Measurements from ENCODE around the gene AFDN.

The AFDN gene

GRCh38 chr6:167788563-167788903 is 38.2 kb upstream of the AFDN start:
- Histone ChIP-seq H3K79me2 (ENCODE audit: insufficient read depth, low read length) (no peaks in the 10 kb centered on the region), H3K36me3 (ENCODE audit: insufficient read depth, low read length) (no peaks in the 10 kb centered on the region), H4K20me1 (ENCODE audit: insufficient read depth, low read length, poor library complexity, severe bottlenecking) (no peaks in the 10 kb centered on the region), H3K9me3 (ENCODE audit: insufficient read depth, low read depth, low read length) (peaks cover 9% of the 10 kb centered on the region), H3K4me1 (ENCODE audit: insufficient read depth, low read length, poor library complexity, severe bottlenecking) (no peaks in the 10 kb centered on the region), H3K4me3 (ENCODE audit: low read length, poor library complexity, severe bottlenecking) (no peak overlapping the region), H3K27me3 (ENCODE audit: insufficient read depth, low read length, poor library complexity, severe bottlenecking) (no peaks in the 10 kb centered on the region), H3K9ac (ENCODE audit: low read depth, low read length, poor library complexity, severe bottlenecking) (no peak overlapping the region), H3F3A (ENCODE audit: low read depth) (no peaks in the 10 kb centered on the region), H3K4me2 (ENCODE audit: low read depth, low read length, poor library complexity, severe bottlenecking) (no peak overlapping the region), H3K9me2 (replicated peaks; ENCODE audit: low read depth, low read length) (no peaks in the 10 kb centered on the region), H2AFZ (ENCODE audit: low read length) (no peak overlapping the region)
- TF ChIP-seq CTCF (conservative IDR thresholded peaks at IDR 0.05; ENCODE audit: low read length) (no peak), EZH2phosphoT487 (IDR thresholded peaks at IDR 0.05; ENCODE audit: borderline replicate concordance) (no peak)

- H3K4me3 ChIP-seq (ENCODE audit: low read length, poor library complexity, severe bottlenecking), result no peak overlapping the region
- H2AFZ ChIP-seq (ENCODE audit: low read length), result no peak overlapping the region
- H3K9ac ChIP-seq (ENCODE audit: low read depth, low read length, poor library complexity, severe bottlenecking), result no peak overlapping the region
- no peaks in the 10 kb centered on the region for H4K20me1 ChIP-seq (ENCODE audit: insufficient read depth, low read length, poor library complexity, severe bottlenecking)
- TF ChIP-seq EZH2phosphoT487 (IDR thresholded peaks at IDR 0.05; ENCODE audit: borderline replicate concordance) (no peak), CTCF (conservative IDR thresholded peaks at IDR 0.05; ENCODE audit: low read length) (no peak)
- H3K27me3 ChIP-seq (ENCODE audit: insufficient read depth, low read length, poor library complexity, severe bottlenecking), result no peaks in the 10 kb centered on the region
- H3K9me3 ChIP-seq (ENCODE audit: insufficient read depth, low read depth, low read length), result peaks cover 9% of the 10 kb centered on the region; the same call in 1 of the 2 replicates
- H3F3A ChIP-seq (ENCODE audit: low read depth), result no peaks in the 10 kb centered on the region
- no peaks in the 10 kb centered on the region for H3K79me2 ChIP-seq (ENCODE audit: insufficient read depth, low read length)
- no peaks in the 10 kb centered on the region for H3K9me2 ChIP-seq (replicated peaks; ENCODE audit: low read depth, low read length)
- no peaks in the 10 kb centered on the region for H3K4me1 ChIP-seq (ENCODE audit: insufficient read depth, low read length, poor library complexity, severe bottlenecking)
- H3K4me2 ChIP-seq (ENCODE audit: low read depth, low read length, poor library complexity, severe bottlenecking), result no peak overlapping the region
- no peaks in the 10 kb centered on the region for H3K36me3 ChIP-seq (ENCODE audit: insufficient read depth, low read length)
These were observed 37.4 kb upstream of the AFDN start for GRCh38 chr6:167789358-167789757.

GRCh38 chr6:167791091-167791779 is 35.5 kb upstream of the AFDN start:
- no peak for TF ChIP-seq EZH2phosphoT487 (IDR thresholded peaks at IDR 0.05; ENCODE audit: borderline replicate concordance)
- TF ChIP-seq CTCF (conservative IDR thresholded peaks at IDR 0.05; ENCODE audit: low read length), result no peak
- Histone ChIP-seq H3K9me3 (ENCODE audit: insufficient read depth, low read depth, low read length) (peaks cover 18% of the 10 kb centered on the region; the same call in 1 of the 2 replicates), H3K4me2 (ENCODE audit: low read depth, low read length, poor library complexity, severe bottlenecking) (no peak overlapping the region), H3K36me3 (ENCODE audit: insufficient read depth, low read length) (no peaks in the 10 kb centered on the region), H3K4me3 (ENCODE audit: low read length, poor library complexity, severe bottlenecking) (no peak overlapping the region), H2AFZ (ENCODE audit: low read length) (no peak overlapping the region), H3K9ac (ENCODE audit: low read depth, low read length, poor library complexity, severe bottlenecking) (no peak overlapping the region), H3K27me3 (ENCODE audit: insufficient read depth, low read length, poor library complexity, severe bottlenecking) (no peaks in the 10 kb centered on the region), H3K9me2 (replicated peaks; ENCODE audit: low read depth, low read length) (no peaks in the 10 kb centered on the region), H3K79me2 (ENCODE audit: insufficient read depth, low read length) (no peaks in the 10 kb centered on the region), H3F3A (ENCODE audit: low read depth) (no peaks in the 10 kb centered on the region), H3K4me1 (ENCODE audit: insufficient read depth, low read length, poor library complexity, severe bottlenecking) (no peaks in the 10 kb centered on the region), H4K20me1 (ENCODE audit: insufficient read depth, low read length, poor library complexity, severe bottlenecking) (no peaks in the 10 kb centered on the region)
